ENCODE data around the gene NCLN.

The NCLN gene

GRCh38 chr19:3176715-3177501 is 8.8 kb upstream of the NCLN start:
- H3K4me3 ChIP-seq (ENCODE audit: low read length): no peak overlapping the region
- no peak for TF ChIP-seq CTCF (IDR thresholded peaks at IDR 0.05; ENCODE audit: insufficient read depth, low read depth, low read length, missing control alignments)
- DNase-seq (ENCODE audit: low read depth): peak; percentile 95

- no peak within 1 kb of the TSS for H3K4me3 ChIP-seq (ENCODE audit: low read length)
- DNase-seq (ENCODE audit: low read depth): no peak
Observed at GRCh38 chr19:3178377-3178972, 7.3 kb upstream of the NCLN start, which contains the start of gene S1PR4. Gene S1PR4, plus strand, starts transcription at chr19:3178769. Its CDS starts 24 bp downstream, at chr19:3178793.

GRCh38 chr19:3178973-3179738 is 6.6 kb upstream of the NCLN start:
- TF ChIP-seq CTCF (IDR thresholded peaks at IDR 0.05; ENCODE audit: insufficient read depth, low read depth, low read length, missing control alignments): no peak
- no peak overlapping the region for H3K4me3 ChIP-seq (ENCODE audit: low read length)
- DNase-seq (ENCODE audit: low read depth): no peak

More at GRCh38 chr19:3178377-3178972, 7.3 kb upstream of the NCLN start, which contains the start of gene S1PR4:
- no peak for TF ChIP-seq CTCF (IDR thresholded peaks at IDR 0.05; ENCODE audit: insufficient read depth, low read depth, low read length, missing control alignments)

- TF ChIP-seq CTCF (IDR thresholded peaks at IDR 0.05; ENCODE audit: insufficient read depth, low read depth, low read length, missing control alignments): no peak
- DNase-seq (ENCODE audit: low read depth): no peak
- no peak overlapping the region for H3K4me3 ChIP-seq (ENCODE audit: low read length)
Observed at GRCh38 chr19:3179739-3180293, 5.9 kb upstream of the NCLN start.

- DNase-seq (ENCODE audit: low read depth): no peak
- no peak for TF ChIP-seq CTCF (IDR thresholded peaks at IDR 0.05; ENCODE audit: insufficient read depth, low read depth, low read length, missing control alignments)
- no peak overlapping the region for H3K4me3 ChIP-seq (ENCODE audit: low read length)
Observed at GRCh38 chr19:3183721-3184641, 1.7 kb upstream of the NCLN start.
